Stimulated activated naive CD8-positive, alpha-beta T cell treated with anti-CD3 and anti-CD28 coated beads, Interleukin-15, amount 100 ng/mL, for 72 hours (primary cell): ENCODE results near the gene ANO7.
A peak's percentile ranks its signal among the peaks of the same experiment; 100 is the strongest.
"Not testable (repeated sequence)": the region's sequence is repeated elsewhere in the genome, so short reads cannot be mapped to it uniquely, and the experiment has no call there.

Source experiments
- ATAC-seq: fragments of 150-1000 bp; cut with Tn5 transposase; 2 replicates; pipeline ENCODE4 v1.10.0; 2021; ENCODE audit warnings: mild to moderate bottlenecking, moderate library complexity
- DNase-seq, 2 donors: peaks; one replicate each; pipeline ENCODE4 v3.0.0; 2021 to 2022
- H3K27ac Mint-ChIP-seq, 2 donors: one replicate each; pipeline ENCODE4 v1.8.0; 2022; ENCODE audit warnings: mild to moderate bottlenecking in 2 of 2, mixed read lengths in 2 of 2, moderate library complexity in 2 of 2
- H3K27me3 Mint-ChIP-seq: one replicate; pipeline ENCODE4 v1.8.0; 2022; ENCODE audit warnings: mixed read lengths
- H3K4me1 Mint-ChIP-seq: one replicate; pipeline ENCODE4 v1.8.0; 2022; ENCODE audit warnings: mild to moderate bottlenecking, mixed read lengths
- H3K4me3 Mint-ChIP-seq, 2 donors: one replicate each; pipeline ENCODE4 v1.8.0; 2022; ENCODE audit warnings: mild to moderate bottlenecking in 2 of 2, mixed read lengths in 2 of 2, moderate library complexity in 1 of 2
- H3K9me3 Mint-ChIP-seq, 2 donors: one replicate each; pipeline ENCODE4 v1.8.0; 2022; ENCODE audit warnings: mixed read lengths in 2 of 2

Gene ANO7

DNA sequence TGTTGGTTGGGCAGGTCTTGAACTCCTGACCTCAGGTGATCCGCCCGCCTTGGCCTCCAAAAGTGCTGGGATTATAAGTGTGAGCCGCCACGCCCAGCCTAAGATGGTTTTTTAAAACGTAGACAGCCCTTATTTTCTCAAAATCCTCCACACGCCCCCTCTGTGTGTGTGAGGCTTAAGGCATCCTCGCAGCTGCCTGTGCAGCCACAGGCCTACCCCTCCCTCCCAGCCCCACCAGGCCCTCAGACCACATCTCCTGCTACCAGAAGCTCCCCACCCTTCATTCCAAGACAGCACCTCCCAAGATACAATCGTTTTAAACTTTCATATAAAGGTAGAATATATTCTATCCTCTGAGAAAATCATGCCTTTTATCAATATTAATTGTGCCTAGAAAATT is 4.8 kb downstream of the ANO7 start:
- Mint-ChIP-seq H3K27me3 (no peaks in the 10 kb centered on the region), H3K27ac (no peak overlapping the region), H3K4me3 (no peak overlapping the region), H3K9me3 (no peaks in the 10 kb centered on the region), H3K4me1 (no peaks in the 10 kb centered on the region)
- DNase-seq (no peak), ATAC-seq (no peak)

GRCh38 chr2:241194811-241195210 is 6.3 kb downstream of the ANO7 start:
- no peaks in the 10 kb centered on the region for H3K4me1 Mint-ChIP-seq
- no peak overlapping the region for H3K4me3 Mint-ChIP-seq
- no peaks in the 10 kb centered on the region for H3K27me3 Mint-ChIP-seq
- no peak for ATAC-seq
- no peaks in the 10 kb centered on the region for H3K9me3 Mint-ChIP-seq
- no peak for DNase-seq
- H3K27ac Mint-ChIP-seq: no peak overlapping the region

DNA sequence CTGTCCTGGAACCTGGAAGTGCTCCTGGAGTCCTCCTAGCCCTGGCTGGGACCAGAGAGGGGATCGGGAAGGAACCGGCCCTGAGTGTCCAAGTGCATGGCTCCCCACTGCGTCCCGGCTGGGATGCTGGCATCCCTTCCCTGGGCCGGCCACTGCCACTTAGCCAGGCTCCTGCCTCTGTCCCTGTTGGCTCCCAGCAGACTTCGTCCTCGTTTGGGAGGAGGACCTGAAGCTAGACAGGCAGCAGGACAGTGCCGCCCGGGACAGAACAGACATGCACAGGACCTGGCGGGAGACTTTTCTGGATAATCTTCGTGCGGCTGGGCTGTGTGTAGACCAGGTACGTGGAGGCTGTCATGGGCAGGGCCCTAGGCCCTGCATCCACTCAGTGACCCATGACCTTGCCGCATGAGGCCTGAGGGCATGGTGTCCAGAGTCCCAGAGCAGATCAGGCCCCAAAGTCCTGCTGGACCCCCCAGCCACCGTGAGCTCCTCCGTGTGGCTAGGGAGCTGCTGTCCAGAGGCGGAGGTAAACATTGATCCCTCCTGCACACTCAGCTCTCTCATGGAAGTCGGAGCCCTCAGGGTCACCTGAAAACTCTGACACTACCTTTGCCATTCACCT is 7.1 kb downstream of the ANO7 start:
- no peak for DNase-seq
- Mint-ChIP-seq H3K4me1 (no peaks in the 10 kb centered on the region), H3K27me3 (no peaks in the 10 kb centered on the region), H3K9me3 (no peaks in the 10 kb centered on the region), H3K27ac (no peak overlapping the region), H3K4me3 (no peak overlapping the region)
- no peak for ATAC-seq

DNA sequence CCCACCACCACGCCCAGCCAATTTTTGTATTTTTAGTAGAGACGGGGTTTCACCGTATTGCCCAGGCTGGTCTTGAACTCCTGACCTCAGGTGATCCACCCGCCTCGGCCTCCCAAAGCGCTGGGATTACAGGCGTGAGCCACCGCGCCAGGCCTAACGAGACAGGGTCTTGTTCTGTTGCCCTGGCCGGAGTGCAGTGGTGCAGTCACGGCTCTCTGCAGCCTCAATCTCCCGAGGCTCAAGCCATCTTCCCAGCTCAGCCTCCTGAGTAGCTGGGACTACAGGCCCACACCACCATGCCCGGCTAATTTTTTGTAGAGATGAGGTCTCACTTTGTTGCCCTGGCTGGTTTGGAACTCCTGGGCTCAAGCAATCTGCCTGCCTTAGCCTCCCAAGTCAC is 8.8 kb downstream of the ANO7 start:
- not testable (repeated sequence) for DNase-seq, H3K4me1 Mint-ChIP-seq, H3K27ac Mint-ChIP-seq, H3K27me3 Mint-ChIP-seq, H3K9me3 Mint-ChIP-seq, H3K4me3 Mint-ChIP-seq, ATAC-seq

- Mint-ChIP-seq H3K4me1 (peaks cover 5% of the 10 kb centered on the region), H3K27ac (no peak overlapping the region), H3K9me3 (no peaks in the 10 kb centered on the region), H3K4me3 (no peak overlapping the region), H3K27me3 (no peaks in the 10 kb centered on the region)
- no peak for ATAC-seq
- no peak for DNase-seq
Observed at GRCh38 chr2:241197947-241198346, 9.5 kb downstream of the ANO7 start.

DNA sequence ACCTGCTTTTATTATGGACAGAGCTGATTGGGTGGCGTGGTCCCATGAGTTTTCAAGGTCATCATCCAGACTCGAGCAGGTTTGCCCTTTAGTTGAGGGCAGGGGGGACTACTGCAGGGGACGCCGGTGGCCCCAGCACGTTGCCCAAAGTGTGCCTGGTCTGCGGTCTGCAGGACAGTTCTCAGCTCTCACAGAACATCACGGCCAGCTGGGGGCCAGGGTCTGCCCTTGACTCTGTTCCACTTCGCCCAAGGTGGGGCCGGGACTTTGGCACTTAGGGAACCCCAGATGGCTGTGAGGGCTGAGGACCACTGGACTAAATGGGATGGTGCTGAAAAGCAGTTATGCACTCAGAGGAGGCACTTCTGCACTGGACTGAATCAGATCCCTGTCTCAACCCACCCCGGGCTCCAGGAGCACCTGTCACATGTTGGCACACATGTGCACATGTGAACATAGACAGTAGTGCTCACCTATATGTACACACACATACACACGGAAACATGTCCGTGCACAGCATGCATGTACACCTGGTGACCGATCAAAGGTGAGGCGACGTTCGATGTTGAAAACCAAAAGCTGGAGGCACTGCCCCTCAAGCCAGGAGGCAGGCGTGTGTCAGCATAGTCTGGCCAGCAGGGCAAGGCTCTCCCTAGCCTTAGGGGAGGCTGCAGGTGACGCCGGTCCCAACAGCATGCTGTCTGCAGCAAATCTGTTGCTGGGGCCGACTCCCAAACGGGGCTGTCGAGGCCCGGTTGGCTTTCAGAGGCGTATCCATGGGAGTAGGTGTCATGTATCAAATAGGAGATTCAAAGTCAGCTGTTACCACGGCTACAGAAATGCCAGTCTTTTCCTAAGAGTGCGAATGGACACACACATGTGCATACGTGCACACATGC is 10.2 kb downstream of the ANO7 start:
- ATAC-seq (no peak), DNase-seq (no peak)
- no peak overlapping the region for H3K27ac Mint-ChIP-seq
- no peak overlapping the region for H3K4me3 Mint-ChIP-seq
- H3K4me1 Mint-ChIP-seq: peaks cover 5% of the 10 kb centered on the region
- H3K9me3 Mint-ChIP-seq: no peaks in the 10 kb centered on the region
- H3K27me3 Mint-ChIP-seq: no peaks in the 10 kb centered on the region

- no peaks in the 10 kb centered on the region for H3K27me3 Mint-ChIP-seq
- no peak overlapping the region for H3K4me3 Mint-ChIP-seq
- H3K4me1 Mint-ChIP-seq: peaks cover 5% of the 10 kb centered on the region
- H3K9me3 Mint-ChIP-seq: no peaks in the 10 kb centered on the region
- no peak for ATAC-seq
- no peak for DNase-seq
- no peak overlapping the region for H3K27ac Mint-ChIP-seq
Observed at GRCh38 chr2:241199286-241199685, 10.8 kb downstream of the ANO7 start.

DNA sequence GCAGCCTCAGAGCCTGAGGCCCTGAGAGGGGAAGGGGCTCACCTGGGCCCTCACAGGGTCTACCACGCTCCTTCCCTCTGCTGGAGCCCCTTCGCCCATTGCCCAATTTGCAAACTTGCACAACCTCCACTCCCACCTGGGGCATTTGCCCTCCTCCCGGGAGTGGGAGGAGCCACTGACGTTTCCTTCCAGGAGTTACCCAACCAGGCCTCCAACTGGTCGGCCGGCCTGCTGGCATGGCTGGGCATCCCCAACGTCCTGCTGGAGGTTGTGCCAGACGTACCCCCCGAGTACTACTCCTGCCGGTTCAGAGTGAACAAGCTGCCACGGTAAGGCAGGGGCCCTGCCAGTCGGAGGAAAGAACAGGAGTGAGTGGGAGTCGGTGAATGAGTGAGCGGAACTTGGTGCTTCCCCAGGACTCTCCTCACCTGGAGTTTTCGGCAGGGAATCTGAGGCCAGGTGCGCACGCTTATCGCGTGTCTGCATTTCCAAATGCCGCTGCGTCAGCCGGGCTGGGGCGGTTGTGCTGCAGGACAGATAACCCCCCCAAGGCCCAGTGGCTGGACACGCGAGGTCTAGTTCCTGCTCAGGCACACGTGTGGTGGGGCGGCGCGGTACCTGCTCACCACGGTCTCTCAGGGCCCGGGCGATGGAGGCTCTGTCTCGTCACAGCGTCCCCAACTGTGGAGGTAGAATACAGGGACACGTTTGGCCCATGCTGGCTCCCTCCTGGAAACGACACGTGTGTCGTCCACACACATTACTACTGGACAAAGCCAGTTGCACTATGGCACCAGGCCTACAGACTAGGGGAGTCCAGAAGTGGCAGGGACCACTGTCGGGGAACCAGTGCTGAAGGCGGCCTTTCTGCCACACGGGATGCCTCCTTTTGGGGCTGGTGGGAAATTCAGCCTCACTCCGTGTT is 11.7 kb downstream of the ANO7 start:
- ATAC-seq: no peak
- no peak for DNase-seq
- no peaks in the 10 kb centered on the region for H3K27me3 Mint-ChIP-seq
- H3K4me3 Mint-ChIP-seq: no peak overlapping the region
- H3K27ac Mint-ChIP-seq: no peak overlapping the region
- H3K4me1 Mint-ChIP-seq: peaks cover 5% of the 10 kb centered on the region
- no peaks in the 10 kb centered on the region for H3K9me3 Mint-ChIP-seq

- no peaks in the 10 kb centered on the region for H3K27me3 Mint-ChIP-seq
- H3K4me1 Mint-ChIP-seq: peaks cover 5% of the 10 kb centered on the region
- DNase-seq: no peak
- H3K27ac Mint-ChIP-seq: no peak overlapping the region
- no peak for ATAC-seq
- no peak overlapping the region for H3K4me3 Mint-ChIP-seq
- H3K9me3 Mint-ChIP-seq: no peaks in the 10 kb centered on the region
Observed at GRCh38 chr2:241200822-241201395, 12.4 kb downstream of the ANO7 start.

GRCh38 chr2:241201445-241202267 is 13.2 kb downstream of the ANO7 start:
- peaks cover 5% of the 10 kb centered on the region for H3K4me1 Mint-ChIP-seq

DNA sequence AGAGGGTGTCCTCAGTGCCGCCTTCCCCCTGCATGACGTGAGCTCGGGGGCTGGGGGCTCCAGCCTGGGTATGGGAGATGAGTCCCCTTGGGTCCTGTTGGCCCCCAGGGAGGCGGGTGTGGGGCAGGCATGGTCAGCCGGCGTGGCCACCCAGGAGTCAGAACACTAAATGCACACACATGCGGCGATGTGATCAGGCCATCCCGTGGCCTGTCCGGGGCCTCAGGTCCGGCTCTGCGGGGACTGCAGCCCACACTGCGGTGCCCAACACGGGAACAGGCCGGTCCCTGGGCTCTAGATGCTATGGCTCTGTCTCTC is 13.8 kb downstream of the ANO7 start:
- ATAC-seq: no peak
- Mint-ChIP-seq H3K9me3 (no peaks in the 10 kb centered on the region), H3K27me3 (no peaks in the 10 kb centered on the region), H3K27ac (no peak overlapping the region), H3K4me3 (no peak overlapping the region), H3K4me1 (peaks cover 5% of the 10 kb centered on the region)
- DNase-seq: no peak

More at GRCh38 chr2:241201445-241202267, 13.2 kb downstream of the ANO7 start:
- ATAC-seq (no peak), DNase-seq (no peak)
- no peak overlapping the region for H3K27ac Mint-ChIP-seq
- H3K9me3 Mint-ChIP-seq: no peaks in the 10 kb centered on the region
- H3K4me3 Mint-ChIP-seq: no peak overlapping the region
- H3K27me3 Mint-ChIP-seq: no peaks in the 10 kb centered on the region

DNA sequence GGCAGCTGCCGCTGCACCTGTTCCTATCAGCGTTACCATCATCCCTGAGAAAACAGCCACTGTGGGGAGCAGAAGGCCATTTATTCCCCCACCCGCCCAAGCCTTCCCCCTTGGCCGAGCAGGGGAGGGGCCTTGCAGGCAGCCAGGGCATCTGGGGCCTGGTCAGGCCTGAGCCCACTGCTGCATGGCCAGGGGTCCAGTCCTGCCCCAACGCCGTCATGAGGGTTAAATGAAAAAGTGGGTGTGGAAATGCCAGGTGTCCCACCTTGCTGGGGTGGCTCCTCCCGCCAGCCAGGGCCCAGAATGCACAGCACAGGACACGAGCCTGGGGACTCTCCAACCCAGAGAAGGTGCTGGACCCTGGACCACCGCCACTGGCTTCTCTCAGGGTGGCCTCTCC is 14.2 kb downstream of the ANO7 start:
- no peak for DNase-seq
- peak; percentile 17 for ATAC-seq
- Mint-ChIP-seq H3K27ac (no peak overlapping the region), H3K27me3 (no peaks in the 10 kb centered on the region), H3K4me3 (no peak overlapping the region), H3K4me1 (peaks cover 5% of the 10 kb centered on the region), H3K9me3 (no peaks in the 10 kb centered on the region)

DNA sequence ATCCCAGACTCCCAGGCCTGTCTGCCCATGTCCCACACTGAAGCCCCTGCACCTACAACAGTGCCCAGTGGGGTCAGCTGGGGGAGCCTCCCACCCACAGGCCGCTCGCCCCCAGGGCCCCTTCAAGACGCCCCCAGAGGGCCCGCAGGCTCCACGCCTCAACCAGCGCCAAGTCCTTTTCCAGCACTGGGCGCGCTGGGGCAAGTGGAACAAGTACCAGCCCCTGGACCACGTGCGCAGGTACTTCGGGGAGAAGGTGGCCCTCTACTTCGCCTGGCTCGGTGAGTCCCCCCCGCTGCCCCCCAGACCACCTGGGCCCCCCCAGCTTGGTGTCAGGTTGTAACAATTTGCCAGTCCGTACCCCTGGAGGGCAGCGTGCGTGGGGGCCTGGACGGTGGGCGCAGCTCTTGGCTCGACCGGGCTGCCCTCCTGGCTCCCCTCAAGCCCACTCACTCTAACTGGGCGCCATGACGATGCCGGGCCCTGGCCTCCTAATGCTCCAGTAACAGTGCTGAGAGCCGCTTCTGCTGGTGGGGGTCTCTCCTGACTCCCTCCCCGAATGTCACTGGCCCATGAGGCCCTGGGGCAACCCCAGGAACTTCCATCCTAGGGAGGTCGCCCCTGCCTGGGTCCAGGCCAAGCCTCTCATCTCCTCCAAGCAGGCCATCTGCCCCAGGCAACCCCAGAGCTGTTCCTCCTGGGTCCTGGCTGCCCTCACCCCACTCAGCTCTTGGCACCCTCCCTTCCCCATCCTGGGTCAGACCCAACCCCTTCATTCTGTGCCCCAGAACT is 14.9 kb downstream of the ANO7 start:
- ATAC-seq (peak; percentile 34), DNase-seq (no peak)
- H3K9me3 Mint-ChIP-seq: no peaks in the 10 kb centered on the region
- H3K4me1 Mint-ChIP-seq: peaks cover 5% of the 10 kb centered on the region
- no peak overlapping the region for H3K27ac Mint-ChIP-seq
- no peak overlapping the region for H3K4me3 Mint-ChIP-seq
- H3K27me3 Mint-ChIP-seq: no peaks in the 10 kb centered on the region

GRCh38 chr2:241204010-241204384 is 15.5 kb downstream of the ANO7 start:
- ATAC-seq: peak; percentile 4
- no peak overlapping the region for H3K4me3 Mint-ChIP-seq
- no peak for DNase-seq
- H3K4me1 Mint-ChIP-seq: peaks cover 5% of the 10 kb centered on the region
- H3K27me3 Mint-ChIP-seq: no peaks in the 10 kb centered on the region
- no peaks in the 10 kb centered on the region for H3K9me3 Mint-ChIP-seq
- no peak overlapping the region for H3K27ac Mint-ChIP-seq
